WTC11 (cell line): ENCODE results near the gene ARHGEF12. TPM values are rescaled to one million over a fixed set of nuclear protein-coding genes. Genes with fewer than 3 reads are reported as not detected.
A peak's percentile ranks its signal among the peaks of the same experiment; 100 is the strongest.

ENCODE experiments used
- ATAC-seq: fragments of 200-7000 bp; cut with Tn5 transposase; 2 replicates; pipeline ENCODE4 v1.10.0; 2021; ENCODE audit warnings: mild to moderate bottlenecking, moderate library complexity
- CTCF ChIA-PET: fragments of 300-600 bp; sonication (Branson Sonifier 250); formaldehyde crosslinking; loops from one replicate; lab custom pipeline; 2021; ENCODE audit warnings: antibody characterized with exemption; lab: Charles Lee
- POLR2A ChIA-PET: fragments of 350-600 bp; sonication (Branson Sonifier 250); formaldehyde crosslinking; loops from one replicate; lab custom pipeline; 2021; ENCODE audit warnings: antibody characterized with exemption; lab: Charles Lee
- DNase-seq: peaks from one replicate; pipeline ENCODE4 v3.0.0; 2021; ENCODE audit warnings: low spot score
- H3K27ac Mint-ChIP-seq: 2 replicates; pipeline ENCODE4 v1.8.0; 2021; ENCODE audit warnings: mixed read lengths
- H3K27me3 Mint-ChIP-seq: 2 replicates; pipeline ENCODE4 v1.8.0; 2021; ENCODE audit warnings: low read depth, mild to moderate bottlenecking, moderate library complexity, mixed read lengths
- H3K36me3 Mint-ChIP-seq: 2 replicates; pipeline ENCODE4 v1.8.0; 2021; ENCODE audit warnings: mixed read lengths
- H3K4me1 Mint-ChIP-seq: 2 replicates; pipeline ENCODE4 v1.8.0; 2022; ENCODE audit warnings: mixed read lengths
- H3K4me3 Mint-ChIP-seq: 2 replicates; pipeline ENCODE4 v1.8.0; 2021; ENCODE audit warnings: mild to moderate bottlenecking, moderate library complexity, mixed read lengths
- H3K9me3 Mint-ChIP-seq: 2 replicates; pipeline ENCODE4 v1.8.0; 2021; ENCODE audit warnings: mixed read lengths
- CREM ChIP-seq: sonication (generic); formaldehyde crosslinking; IDR thresholded peaks from 2 replicates; pipeline ENCODE4 v1.8.1; 2022; ENCODE audit warnings: mild to moderate bottlenecking, missing genetic modification reagents, moderate library complexity
- CTCF ChIP-seq: fragments of 200-600 bp; IDR thresholded peaks from 2 replicates; pipeline ENCODE4 v1.8.0; 2022; ENCODE audit warnings: antibody characterized with exemption
- ERG ChIP-seq: fragments of 250-450 bp; sonication (Bioruptor Pico); IDR thresholded peaks from 2 replicates; pipeline ENCODE4 v1.8.0; 2021; ENCODE audit warnings: mild to moderate bottlenecking
- FOXJ3 ChIP-seq: sonication (generic); formaldehyde crosslinking; IDR thresholded peaks from 2 replicates; pipeline ENCODE4 v1.9.0; 2021; ENCODE audit warnings: missing genetic modification reagents, mild to moderate bottlenecking, borderline replicate concordance
- FOXP4 ChIP-seq: sonication (generic); formaldehyde crosslinking; IDR thresholded peaks from 2 replicates; pipeline ENCODE4 v1.8.0; 2022; ENCODE audit warnings: mild to moderate bottlenecking, missing genetic modification reagents
- GABPB1 ChIP-seq: sonication (generic); formaldehyde crosslinking; IDR thresholded peaks from 2 replicates; pipeline ENCODE4 v1.8.1; 2023; ENCODE audit warnings: mild to moderate bottlenecking, missing genetic modification reagents
- GTF2I ChIP-seq: fragments of 250-450 bp; sonication (Bioruptor Pico); conservative IDR thresholded peaks from 2 replicates; pipeline ENCODE4 v1.4.0; 2021; ENCODE audit warnings: mild to moderate bottlenecking
- NR2C2 ChIP-seq: sonication (generic); formaldehyde crosslinking; IDR thresholded peaks from 2 replicates; pipeline ENCODE4 v1.8.0; 2022; ENCODE audit warnings: mild to moderate bottlenecking, missing genetic modification reagents
- PREB ChIP-seq: sonication (generic); formaldehyde crosslinking; IDR thresholded peaks from 2 replicates; pipeline ENCODE4 v1.8.1; 2022; ENCODE audit warnings: mild to moderate bottlenecking, missing genetic modification reagents, moderate library complexity, borderline replicate concordance
- RORB ChIP-seq: fragments of 250-450 bp; sonication (Bioruptor Pico); IDR thresholded peaks from 2 replicates; pipeline ENCODE4 v1.9.0; 2021; ENCODE audit warnings: mild to moderate bottlenecking
- TEAD1 ChIP-seq: sonication (generic); formaldehyde crosslinking; IDR thresholded peaks from 2 replicates; pipeline ENCODE4 v1.8.0; 2022; ENCODE audit warnings: mild to moderate bottlenecking, missing genetic modification reagents
- TEAD4 ChIP-seq: sonication (generic); formaldehyde crosslinking; IDR thresholded peaks from 2 replicates; pipeline ENCODE4 v1.8.0; 2022; ENCODE audit warnings: mild to moderate bottlenecking, missing genetic modification reagents
- ZBTB21 ChIP-seq: sonication (generic); formaldehyde crosslinking; IDR thresholded peaks from 2 replicates; pipeline ENCODE4 v1.8.1; 2023; ENCODE audit warnings: mild to moderate bottlenecking, missing genetic modification reagents, borderline replicate concordance
- ZNF232 ChIP-seq: sonication (generic); formaldehyde crosslinking; IDR thresholded peaks from 2 replicates; pipeline ENCODE4 v1.8.0; 2022; ENCODE audit warnings: mild to moderate bottlenecking, missing genetic modification reagents
- ZNF416 ChIP-seq: fragments of 250-450 bp; sonication (Bioruptor Pico); IDR thresholded peaks from 2 replicates; pipeline ENCODE4 v1.9.0; 2021; ENCODE audit warnings: mild to moderate bottlenecking, inconsistent platforms
- total RNA-seq: library from RNA; stranded (reverse); gene quantifications from 3 replicates; pipeline ENCODE4 v1.2.3, GENCODE V29; 2021
- TF ChIP-seq, protein P1 (sequence below): sonication (generic); formaldehyde crosslinking; IDR thresholded peaks from 2 replicates; pipeline ENCODE4 v1.8.0; 2023; ENCODE audit warnings: missing genetic modification reagents, mild to moderate bottlenecking, borderline replicate concordance
- TF ChIP-seq, protein P2 (sequence below): fragments of 250-450 bp; sonication (Bioruptor Pico); IDR thresholded peaks from 2 replicates; pipeline ENCODE4 v1.9.0; 2021; ENCODE audit warnings: mild to moderate bottlenecking, borderline replicate concordance

ARHGEF12 gene
- total RNA-seq, 1 experiment from 2014 or later, result 35.8 TPM

DNA sequence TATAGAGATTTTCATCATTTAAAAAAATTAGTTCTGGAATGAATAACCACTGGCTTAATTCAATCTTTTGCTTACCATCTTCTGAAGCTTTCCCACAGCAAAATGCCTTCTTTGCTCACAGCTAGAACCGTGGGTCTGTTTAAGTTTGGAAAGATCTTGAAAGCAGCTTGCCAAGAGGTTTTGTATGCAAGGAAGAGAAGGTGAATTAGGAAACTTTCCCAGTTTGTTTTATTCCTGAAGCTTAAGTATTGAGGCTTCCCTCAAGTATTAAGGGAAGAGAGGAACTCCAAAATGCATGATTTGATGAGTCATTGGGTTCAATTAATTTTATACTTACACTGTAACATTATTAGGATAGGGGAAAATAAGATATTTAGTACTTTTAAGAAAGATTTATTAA lies 1.9 kb upstream of the ARHGEF12 start (continued):
- TF ChIP-seq, protein P1, sequence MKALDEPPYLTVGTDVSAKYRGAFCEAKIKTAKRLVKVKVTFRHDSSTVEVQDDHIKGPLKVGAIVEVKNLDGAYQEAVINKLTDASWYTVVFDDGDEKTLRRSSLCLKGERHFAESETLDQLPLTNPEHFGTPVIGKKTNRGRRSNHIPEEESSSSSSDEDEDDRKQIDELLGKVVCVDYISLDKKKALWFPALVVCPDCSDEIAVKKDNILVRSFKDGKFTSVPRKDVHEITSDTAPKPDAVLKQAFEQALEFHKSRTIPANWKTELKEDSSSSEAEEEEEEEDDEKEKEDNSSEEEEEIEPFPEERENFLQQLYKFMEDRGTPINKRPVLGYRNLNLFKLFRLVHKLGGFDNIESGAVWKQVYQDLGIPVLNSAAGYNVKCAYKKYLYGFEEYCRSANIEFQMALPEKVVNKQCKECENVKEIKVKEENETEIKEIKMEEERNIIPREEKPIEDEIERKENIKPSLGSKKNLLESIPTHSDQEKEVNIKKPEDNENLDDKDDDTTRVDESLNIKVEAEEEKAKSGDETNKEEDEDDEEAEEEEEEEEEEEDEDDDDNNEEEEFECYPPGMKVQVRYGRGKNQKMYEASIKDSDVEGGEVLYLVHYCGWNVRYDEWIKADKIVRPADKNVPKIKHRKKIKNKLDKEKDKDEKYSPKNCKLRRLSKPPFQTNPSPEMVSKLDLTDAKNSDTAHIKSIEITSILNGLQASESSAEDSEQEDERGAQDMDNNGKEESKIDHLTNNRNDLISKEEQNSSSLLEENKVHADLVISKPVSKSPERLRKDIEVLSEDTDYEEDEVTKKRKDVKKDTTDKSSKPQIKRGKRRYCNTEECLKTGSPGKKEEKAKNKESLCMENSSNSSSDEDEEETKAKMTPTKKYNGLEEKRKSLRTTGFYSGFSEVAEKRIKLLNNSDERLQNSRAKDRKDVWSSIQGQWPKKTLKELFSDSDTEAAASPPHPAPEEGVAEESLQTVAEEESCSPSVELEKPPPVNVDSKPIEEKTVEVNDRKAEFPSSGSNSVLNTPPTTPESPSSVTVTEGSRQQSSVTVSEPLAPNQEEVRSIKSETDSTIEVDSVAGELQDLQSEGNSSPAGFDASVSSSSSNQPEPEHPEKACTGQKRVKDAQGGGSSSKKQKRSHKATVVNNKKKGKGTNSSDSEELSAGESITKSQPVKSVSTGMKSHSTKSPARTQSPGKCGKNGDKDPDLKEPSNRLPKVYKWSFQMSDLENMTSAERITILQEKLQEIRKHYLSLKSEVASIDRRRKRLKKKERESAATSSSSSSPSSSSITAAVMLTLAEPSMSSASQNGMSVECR (CRISPR knock-in tag), result no peak
- TF ChIP-seq TEAD4 (no peak), NR2C2 (no peak), PREB (no peak), ZBTB21 (CRISPR knock-in tag) (no peak)

GRCh38 chr11:120334894-120335462 lies 1.2 kb upstream of the ARHGEF12 start:
- TF ChIP-seq PREB (no peak), GABPB1 (CRISPR knock-in tag) (peak; percentile 10; the same call in 1 of the 2 replicates), TEAD1 (no peak), ZNF232 (CRISPR knock-in tag) (no peak), CTCF (peak; percentile 50), FOXJ3 (CRISPR knock-in tag) (no peak), ERG (CRISPR knock-in tag) (no peak)
- ATAC-seq (no peak), DNase-seq (peak; percentile 29)
- H3K9me3 Mint-ChIP-seq, result no peaks in the 10 kb centered on the region
- H3K36me3 Mint-ChIP-seq, result peaks cover 4% of the 10 kb centered on the region
- peaks cover 29% of the 10 kb centered on the region for H3K4me1 Mint-ChIP-seq
- no peaks in the 10 kb centered on the region for H3K27me3 Mint-ChIP-seq
- CTCF ChIA-PET, result interaction anchor here (0.7 to 3.6 kb wide), 15 partner anchors 9 to 350 kb away, joined by 3 to 26 read pairs (median 7); partner anchors contain the start of gene TLCD5
- 0 out of 2 replicates have a peak overlapping the region, but pooled peaks have one; percentile 79 for H3K27ac Mint-ChIP-seq
- H3K4me3 Mint-ChIP-seq, result peak overlapping the region; percentile 78
- POLR2A ChIA-PET, result no interaction called here

- H3K36me3 Mint-ChIP-seq, result no peaks in the 10 kb centered on the region
- no peak overlapping the region for H3K27ac Mint-ChIP-seq
- ChIA-PET POLR2A (no interaction called here), CTCF (interaction anchor here (0.7 to 3.6 kb wide), 18 partner anchors 10 to 349 kb away, joined by 3 to 26 read pairs (median 6); partner anchors contain the start of gene TLCD5)
- H3K27me3 Mint-ChIP-seq, result no peaks in the 10 kb centered on the region
- ATAC-seq, result peak; percentile 14
- peak; percentile 43 for DNase-seq
- H3K4me1 Mint-ChIP-seq, result peaks cover 30% of the 10 kb centered on the region
- peak overlapping the region; percentile 78 for H3K4me3 Mint-ChIP-seq
- no peaks in the 10 kb centered on the region for H3K9me3 Mint-ChIP-seq
- no peak for TF ChIP-seq GTF2I
- TF ChIP-seq, protein P2, sequence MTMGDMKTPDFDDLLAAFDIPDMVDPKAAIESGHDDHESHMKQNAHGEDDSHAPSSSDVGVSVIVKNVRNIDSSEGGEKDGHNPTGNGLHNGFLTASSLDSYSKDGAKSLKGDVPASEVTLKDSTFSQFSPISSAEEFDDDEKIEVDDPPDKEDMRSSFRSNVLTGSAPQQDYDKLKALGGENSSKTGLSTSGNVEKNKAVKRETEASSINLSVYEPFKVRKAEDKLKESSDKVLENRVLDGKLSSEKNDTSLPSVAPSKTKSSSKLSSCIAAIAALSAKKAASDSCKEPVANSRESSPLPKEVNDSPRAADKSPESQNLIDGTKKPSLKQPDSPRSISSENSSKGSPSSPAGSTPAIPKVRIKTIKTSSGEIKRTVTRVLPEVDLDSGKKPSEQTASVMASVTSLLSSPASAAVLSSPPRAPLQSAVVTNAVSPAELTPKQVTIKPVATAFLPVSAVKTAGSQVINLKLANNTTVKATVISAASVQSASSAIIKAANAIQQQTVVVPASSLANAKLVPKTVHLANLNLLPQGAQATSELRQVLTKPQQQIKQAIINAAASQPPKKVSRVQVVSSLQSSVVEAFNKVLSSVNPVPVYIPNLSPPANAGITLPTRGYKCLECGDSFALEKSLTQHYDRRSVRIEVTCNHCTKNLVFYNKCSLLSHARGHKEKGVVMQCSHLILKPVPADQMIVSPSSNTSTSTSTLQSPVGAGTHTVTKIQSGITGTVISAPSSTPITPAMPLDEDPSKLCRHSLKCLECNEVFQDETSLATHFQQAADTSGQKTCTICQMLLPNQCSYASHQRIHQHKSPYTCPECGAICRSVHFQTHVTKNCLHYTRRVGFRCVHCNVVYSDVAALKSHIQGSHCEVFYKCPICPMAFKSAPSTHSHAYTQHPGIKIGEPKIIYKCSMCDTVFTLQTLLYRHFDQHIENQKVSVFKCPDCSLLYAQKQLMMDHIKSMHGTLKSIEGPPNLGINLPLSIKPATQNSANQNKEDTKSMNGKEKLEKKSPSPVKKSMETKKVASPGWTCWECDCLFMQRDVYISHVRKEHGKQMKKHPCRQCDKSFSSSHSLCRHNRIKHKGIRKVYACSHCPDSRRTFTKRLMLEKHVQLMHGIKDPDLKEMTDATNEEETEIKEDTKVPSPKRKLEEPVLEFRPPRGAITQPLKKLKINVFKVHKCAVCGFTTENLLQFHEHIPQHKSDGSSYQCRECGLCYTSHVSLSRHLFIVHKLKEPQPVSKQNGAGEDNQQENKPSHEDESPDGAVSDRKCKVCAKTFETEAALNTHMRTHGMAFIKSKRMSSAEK (CRISPR knock-in tag), result no peak
- no peak for TF ChIP-seq ZNF416 (CRISPR knock-in tag)
- no peak for TF ChIP-seq RORB (CRISPR knock-in tag)
- no peak for TF ChIP-seq FOXP4 (CRISPR knock-in tag)
- TF ChIP-seq CREM (CRISPR knock-in tag), result no peak
These were observed 681 bp upstream of the ARHGEF12 start for GRCh38 chr11:120335556-120335907.
